ENCODE measurements around the gene DNAJC1. TPM values are rescaled to one million over a fixed set of nuclear protein-coding genes. Genes with fewer than 3 reads are reported as not detected.

DNAJC1 gene
- total and polyA plus RNA-seq, 10 of the 15 experiments (the other 5 are each of a cell fraction or from before 2014, with no cell fraction given), result 2.5 to 39.3 (median 20.4) TPM

DNA sequence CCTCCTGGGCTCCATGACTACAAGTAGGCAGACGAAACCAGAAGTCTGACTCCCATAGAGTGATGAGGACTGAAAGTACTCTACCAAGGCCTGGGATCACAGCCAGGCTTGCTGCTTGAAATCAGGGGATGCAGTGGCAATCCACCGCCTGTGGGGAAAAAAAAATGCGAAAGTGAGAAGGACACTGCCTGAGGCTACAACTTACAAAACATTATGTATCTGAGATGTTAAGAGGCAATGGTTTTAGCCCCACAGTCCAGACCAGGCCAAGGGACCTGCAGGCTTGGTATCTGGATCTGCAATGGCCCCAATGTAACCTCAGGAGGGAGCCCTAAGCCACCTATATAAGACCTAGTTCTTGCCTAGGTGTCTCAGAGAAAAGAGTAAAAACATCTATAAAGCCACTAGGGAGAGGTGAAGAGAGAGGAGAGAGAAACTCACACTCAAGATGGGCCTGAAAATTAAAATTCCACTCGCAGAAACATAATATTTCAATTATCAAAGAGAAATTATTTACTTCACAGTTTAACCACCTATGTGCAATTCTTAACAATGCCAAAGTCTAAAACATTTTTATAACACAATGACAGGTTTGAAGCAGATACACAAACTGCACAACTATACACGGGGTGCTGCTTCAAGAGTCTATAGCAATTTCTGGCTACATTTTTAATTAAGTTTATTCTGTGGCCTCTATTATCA, 13.9 kb downstream of the DNAJC1 start (continued):
- peak; percentile 52; the same call in 1 of the 2 replicates for TF ChIP-seq SMC3 (IDR thresholded peaks at IDR 0.05; ENCODE audit: borderline replicate concordance, low read length)

DNA sequence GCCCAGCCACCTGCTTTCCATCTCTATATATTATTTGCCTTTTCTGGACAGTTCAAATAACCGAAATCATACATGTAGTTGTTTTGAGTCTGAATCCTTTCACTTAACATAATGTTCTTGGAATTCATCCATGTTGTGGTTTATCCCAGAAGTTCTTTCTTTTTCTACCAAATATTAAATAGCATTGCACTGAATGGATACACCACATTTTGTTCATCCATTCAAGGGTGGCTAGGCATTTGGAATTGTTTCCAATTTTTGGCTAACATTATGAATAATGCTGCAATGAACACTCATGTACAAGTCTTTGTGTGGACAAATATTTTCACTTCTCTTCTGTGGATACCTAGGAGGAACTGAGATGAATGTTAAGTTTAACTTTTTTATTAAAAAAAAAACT, 18.0 kb downstream of the DNAJC1 start:
- Histone ChIP-seq H3K27ac (ENCODE audit: control insufficient read depth, insufficient read depth) (no peak overlapping the region), H2AFZ (ENCODE audit: control insufficient read depth, low read depth, low read length) (no peak overlapping the region), H4K20me1 (ENCODE audit: control insufficient read depth, insufficient read depth) (no peaks in the 10 kb centered on the region), H3K4me2 (ENCODE audit: control insufficient read depth, insufficient read depth) (no peak overlapping the region), H3K4me1 (ENCODE audit: control insufficient read depth, insufficient read depth, low read length) (no peaks in the 10 kb centered on the region), H3K9me3 (replicated peaks; ENCODE audit: control insufficient read depth, insufficient read depth, low read length) (peaks cover 2% of the 10 kb centered on the region; the same call in 2 of the 3 replicates), H3K9ac (ENCODE audit: control insufficient read depth, insufficient read depth, low read length) (no peak overlapping the region), H3K4me3 (no peak overlapping the region), H3K79me2 (ENCODE audit: control insufficient read depth, insufficient read depth, low read length) (peaks cover 2% of the 10 kb centered on the region), H3K27me3 (replicated peaks in 1 of 2; ENCODE audit: control insufficient read depth in 2 of 2, insufficient read depth in 2 of 2, low read length in 1 of 2) (no peaks in the 10 kb centered on the region), H3K36me3 (ENCODE audit: control insufficient read depth in 2 of 2, insufficient read depth in 2 of 2, low read length in 1 of 2) (no peaks in the 10 kb centered on the region; a peak in 1 of 4 replicates)
- ChIA-PET POLR2A (no interaction called here), CTCF (no interaction called here), SMC1A (ENCODE audit: uncharacterized antibody, unreplicated experiment) (interaction anchor here (1.5 kb wide), 1 partner anchor 11 kb away, joined by 3 read pairs; no protein-coding TSS in a partner anchor), RAD21 (ENCODE audit: unreplicated experiment) (no interaction called here)
- no peak for FAIRE-seq
- no peak for TF ChIP-seq JUNB (IDR thresholded peaks at IDR 0.05)
- TF ChIP-seq TCF3 (IDR thresholded peaks at IDR 0.05; ENCODE audit: borderline replicate concordance, insufficient read depth, low read depth, low read length), result no peak
- TF ChIP-seq ASH2L (IDR thresholded peaks at IDR 0.05; ENCODE audit: borderline replicate concordance, low read depth), result no peak
- TF ChIP-seq WRNIP1 (IDR thresholded peaks at IDR 0.05; ENCODE audit: borderline replicate concordance, low read depth, low read length), result no peak
- TF ChIP-seq, protein P1, sequence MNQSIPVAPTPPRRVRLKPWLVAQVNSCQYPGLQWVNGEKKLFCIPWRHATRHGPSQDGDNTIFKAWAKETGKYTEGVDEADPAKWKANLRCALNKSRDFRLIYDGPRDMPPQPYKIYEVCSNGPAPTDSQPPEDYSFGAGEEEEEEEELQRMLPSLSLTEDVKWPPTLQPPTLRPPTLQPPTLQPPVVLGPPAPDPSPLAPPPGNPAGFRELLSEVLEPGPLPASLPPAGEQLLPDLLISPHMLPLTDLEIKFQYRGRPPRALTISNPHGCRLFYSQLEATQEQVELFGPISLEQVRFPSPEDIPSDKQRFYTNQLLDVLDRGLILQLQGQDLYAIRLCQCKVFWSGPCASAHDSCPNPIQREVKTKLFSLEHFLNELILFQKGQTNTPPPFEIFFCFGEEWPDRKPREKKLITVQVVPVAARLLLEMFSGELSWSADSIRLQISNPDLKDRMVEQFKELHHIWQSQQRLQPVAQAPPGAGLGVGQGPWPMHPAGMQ (IDR thresholded peaks at IDR 0.05; ENCODE audit: borderline replicate concordance), result no peak
- TF ChIP-seq SUPT20H (IDR thresholded peaks at IDR 0.05; ENCODE audit: borderline replicate concordance, control insufficient read depth, low read depth, low read length), result no peak
- no peak for TF ChIP-seq SMARCA5 (IDR thresholded peaks at IDR 0.05)
- TF ChIP-seq TAF1 (IDR thresholded peaks at IDR 0.05; ENCODE audit: borderline replicate concordance, low read depth, low read length), result no peak
- TF ChIP-seq, protein P2, sequence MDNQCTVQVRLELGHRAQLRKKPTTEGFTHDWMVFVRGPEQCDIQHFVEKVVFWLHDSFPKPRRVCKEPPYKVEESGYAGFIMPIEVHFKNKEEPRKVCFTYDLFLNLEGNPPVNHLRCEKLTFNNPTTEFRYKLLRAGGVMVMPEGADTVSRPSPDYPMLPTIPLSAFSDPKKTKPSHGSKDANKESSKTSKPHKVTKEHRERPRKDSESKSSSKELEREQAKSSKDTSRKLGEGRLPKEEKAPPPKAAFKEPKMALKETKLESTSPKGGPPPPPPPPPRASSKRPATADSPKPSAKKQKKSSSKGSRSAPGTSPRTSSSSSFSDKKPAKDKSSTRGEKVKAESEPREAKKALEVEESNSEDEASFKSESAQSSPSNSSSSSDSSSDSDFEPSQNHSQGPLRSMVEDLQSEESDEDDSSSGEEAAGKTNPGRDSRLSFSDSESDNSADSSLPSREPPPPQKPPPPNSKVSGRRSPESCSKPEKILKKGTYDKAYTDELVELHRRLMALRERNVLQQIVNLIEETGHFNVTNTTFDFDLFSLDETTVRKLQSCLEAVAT (IDR thresholded peaks at IDR 0.05), result no peak
- TF ChIP-seq, protein P3, sequence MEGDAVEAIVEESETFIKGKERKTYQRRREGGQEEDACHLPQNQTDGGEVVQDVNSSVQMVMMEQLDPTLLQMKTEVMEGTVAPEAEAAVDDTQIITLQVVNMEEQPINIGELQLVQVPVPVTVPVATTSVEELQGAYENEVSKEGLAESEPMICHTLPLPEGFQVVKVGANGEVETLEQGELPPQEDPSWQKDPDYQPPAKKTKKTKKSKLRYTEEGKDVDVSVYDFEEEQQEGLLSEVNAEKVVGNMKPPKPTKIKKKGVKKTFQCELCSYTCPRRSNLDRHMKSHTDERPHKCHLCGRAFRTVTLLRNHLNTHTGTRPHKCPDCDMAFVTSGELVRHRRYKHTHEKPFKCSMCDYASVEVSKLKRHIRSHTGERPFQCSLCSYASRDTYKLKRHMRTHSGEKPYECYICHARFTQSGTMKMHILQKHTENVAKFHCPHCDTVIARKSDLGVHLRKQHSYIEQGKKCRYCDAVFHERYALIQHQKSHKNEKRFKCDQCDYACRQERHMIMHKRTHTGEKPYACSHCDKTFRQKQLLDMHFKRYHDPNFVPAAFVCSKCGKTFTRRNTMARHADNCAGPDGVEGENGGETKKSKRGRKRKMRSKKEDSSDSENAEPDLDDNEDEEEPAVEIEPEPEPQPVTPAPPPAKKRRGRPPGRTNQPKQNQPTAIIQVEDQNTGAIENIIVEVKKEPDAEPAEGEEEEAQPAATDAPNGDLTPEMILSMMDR (IDR thresholded peaks at IDR 0.05 in 2 of 3, conservative IDR thresholded peaks at IDR 0.05 in 1 of 3; ENCODE audit: control insufficient read depth in 2 of 3, extremely low read depth in 1 of 3, insufficient read depth in 1 of 3, low read depth in 3 of 3, low read length in 3 of 3), result no peak
- TF ChIP-seq, protein P4, sequence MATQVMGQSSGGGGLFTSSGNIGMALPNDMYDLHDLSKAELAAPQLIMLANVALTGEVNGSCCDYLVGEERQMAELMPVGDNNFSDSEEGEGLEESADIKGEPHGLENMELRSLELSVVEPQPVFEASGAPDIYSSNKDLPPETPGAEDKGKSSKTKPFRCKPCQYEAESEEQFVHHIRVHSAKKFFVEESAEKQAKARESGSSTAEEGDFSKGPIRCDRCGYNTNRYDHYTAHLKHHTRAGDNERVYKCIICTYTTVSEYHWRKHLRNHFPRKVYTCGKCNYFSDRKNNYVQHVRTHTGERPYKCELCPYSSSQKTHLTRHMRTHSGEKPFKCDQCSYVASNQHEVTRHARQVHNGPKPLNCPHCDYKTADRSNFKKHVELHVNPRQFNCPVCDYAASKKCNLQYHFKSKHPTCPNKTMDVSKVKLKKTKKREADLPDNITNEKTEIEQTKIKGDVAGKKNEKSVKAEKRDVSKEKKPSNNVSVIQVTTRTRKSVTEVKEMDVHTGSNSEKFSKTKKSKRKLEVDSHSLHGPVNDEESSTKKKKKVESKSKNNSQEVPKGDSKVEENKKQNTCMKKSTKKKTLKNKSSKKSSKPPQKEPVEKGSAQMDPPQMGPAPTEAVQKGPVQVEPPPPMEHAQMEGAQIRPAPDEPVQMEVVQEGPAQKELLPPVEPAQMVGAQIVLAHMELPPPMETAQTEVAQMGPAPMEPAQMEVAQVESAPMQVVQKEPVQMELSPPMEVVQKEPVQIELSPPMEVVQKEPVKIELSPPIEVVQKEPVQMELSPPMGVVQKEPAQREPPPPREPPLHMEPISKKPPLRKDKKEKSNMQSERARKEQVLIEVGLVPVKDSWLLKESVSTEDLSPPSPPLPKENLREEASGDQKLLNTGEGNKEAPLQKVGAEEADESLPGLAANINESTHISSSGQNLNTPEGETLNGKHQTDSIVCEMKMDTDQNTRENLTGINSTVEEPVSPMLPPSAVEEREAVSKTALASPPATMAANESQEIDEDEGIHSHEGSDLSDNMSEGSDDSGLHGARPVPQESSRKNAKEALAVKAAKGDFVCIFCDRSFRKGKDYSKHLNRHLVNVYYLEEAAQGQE (IDR thresholded peaks at IDR 0.05; ENCODE audit: low read depth, low read length), result no peak
- no peak for TF ChIP-seq KDM1A (IDR thresholded peaks at IDR 0.05; ENCODE audit: borderline replicate concordance)
- no peak for TF ChIP-seq BCL11A (IDR thresholded peaks at IDR 0.05; ENCODE audit: low read depth, low read length)
- DNase-seq (ENCODE audit: low read depth, low spot score), result no peak
- no peak for ATAC-seq
- in situ Hi-C loops (cut with MboI) (no loop called here), intact Hi-C loops (cut with micrococcal nuclease; ENCODE audit: unreplicated experiment) (loop anchor here (5.0 kb wide), 1 partner anchor 1172 kb away; no protein-coding TSS in a partner anchor)
- BruUV-seq (replicated peaks), result no TSS peak
- WGBS (ENCODE audit: insufficient coverage, insufficient replicate concordance, low lambda C conversion rate, missing lambda C conversion rate), result 93% methylated on average over 1 of the region's 1 CpG

All from GM12878 (cell line).